ENCODE results near the gene CNTNAP2. TPM values are rescaled to one million over a fixed set of nuclear protein-coding genes. Genes with fewer than 3 reads are reported as not detected.

The CNTNAP2 gene
- total RNA-seq, 1 donor from 2014 or later, result 2.2 TPM

DNA sequence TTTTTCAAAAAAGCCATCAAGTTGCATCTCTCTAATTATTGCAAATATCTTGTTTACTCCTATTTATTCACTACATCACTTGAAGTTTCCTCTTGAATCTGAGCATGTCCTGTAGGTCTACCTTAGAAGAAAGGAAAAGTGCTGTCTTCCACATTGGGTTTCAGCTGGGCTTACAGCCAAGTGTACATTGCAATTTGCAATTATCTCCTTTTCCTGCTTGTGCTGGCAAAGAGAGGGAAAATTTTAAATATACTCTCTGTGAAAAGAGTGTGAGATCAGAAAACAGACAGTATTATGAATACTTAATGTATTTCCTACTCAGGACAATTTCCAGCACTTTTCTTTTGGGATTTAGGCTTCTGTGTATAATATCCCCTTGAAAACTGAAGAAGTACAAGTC, 839.7 kb downstream of the CNTNAP2 start:
- DNase-seq (ENCODE audit: extremely low spot score in 2 of 2), result no peak
- TF ChIP-seq POLR2AphosphoS5 (IDR thresholded peaks at IDR 0.05; ENCODE audit: insufficient read depth in 1 of 2, low read depth in 1 of 2) (no peak), POLR2A (IDR thresholded peaks at IDR 0.05) (no peak)
- TF ChIP-seq, protein P1, sequence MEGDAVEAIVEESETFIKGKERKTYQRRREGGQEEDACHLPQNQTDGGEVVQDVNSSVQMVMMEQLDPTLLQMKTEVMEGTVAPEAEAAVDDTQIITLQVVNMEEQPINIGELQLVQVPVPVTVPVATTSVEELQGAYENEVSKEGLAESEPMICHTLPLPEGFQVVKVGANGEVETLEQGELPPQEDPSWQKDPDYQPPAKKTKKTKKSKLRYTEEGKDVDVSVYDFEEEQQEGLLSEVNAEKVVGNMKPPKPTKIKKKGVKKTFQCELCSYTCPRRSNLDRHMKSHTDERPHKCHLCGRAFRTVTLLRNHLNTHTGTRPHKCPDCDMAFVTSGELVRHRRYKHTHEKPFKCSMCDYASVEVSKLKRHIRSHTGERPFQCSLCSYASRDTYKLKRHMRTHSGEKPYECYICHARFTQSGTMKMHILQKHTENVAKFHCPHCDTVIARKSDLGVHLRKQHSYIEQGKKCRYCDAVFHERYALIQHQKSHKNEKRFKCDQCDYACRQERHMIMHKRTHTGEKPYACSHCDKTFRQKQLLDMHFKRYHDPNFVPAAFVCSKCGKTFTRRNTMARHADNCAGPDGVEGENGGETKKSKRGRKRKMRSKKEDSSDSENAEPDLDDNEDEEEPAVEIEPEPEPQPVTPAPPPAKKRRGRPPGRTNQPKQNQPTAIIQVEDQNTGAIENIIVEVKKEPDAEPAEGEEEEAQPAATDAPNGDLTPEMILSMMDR (IDR thresholded peaks at IDR 0.05), result no peak
- H3K27ac ChIP-seq, result no peak overlapping the region
- no peaks in the 10 kb centered on the region for H3K9me3 ChIP-seq
- no peaks in the 10 kb centered on the region for H3K27me3 ChIP-seq
- intact Hi-C loops (cut with DNase I), result no loop called here
- no peaks in the 10 kb centered on the region for H3K4me1 ChIP-seq
- no peaks in the 10 kb centered on the region for H3K36me3 ChIP-seq
- H3K4me3 ChIP-seq, result no peak overlapping the region

DNA sequence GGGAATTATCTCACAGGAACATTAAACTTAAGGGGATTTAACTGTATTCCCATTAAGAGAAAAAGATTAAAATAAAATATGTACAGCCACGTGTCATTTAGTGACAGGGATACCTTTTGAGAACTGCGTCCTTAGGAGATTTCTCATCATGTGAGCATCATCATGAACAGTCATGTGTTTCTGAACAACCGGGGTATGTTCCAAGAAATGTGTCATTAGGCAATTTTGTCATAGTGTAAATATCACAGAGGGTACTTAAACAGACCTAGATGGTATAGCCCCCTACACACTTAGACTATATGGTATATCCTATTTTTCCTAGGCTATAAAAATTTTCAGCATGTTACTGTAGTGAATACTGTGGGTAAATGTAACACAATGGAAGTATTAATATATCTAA, 840.3 kb downstream of the CNTNAP2 start:
- intact Hi-C loops (cut with DNase I), result no loop called here
- DNase-seq (ENCODE audit: extremely low spot score in 2 of 2), result no peak
- Histone ChIP-seq H3K27me3 (no peaks in the 10 kb centered on the region), H3K4me1 (no peaks in the 10 kb centered on the region), H3K27ac (no peak overlapping the region), H3K4me3 (no peak overlapping the region), H3K36me3 (no peaks in the 10 kb centered on the region), H3K9me3 (no peaks in the 10 kb centered on the region)
- TF ChIP-seq POLR2A (IDR thresholded peaks at IDR 0.05) (no peak), POLR2AphosphoS5 (IDR thresholded peaks at IDR 0.05; ENCODE audit: insufficient read depth in 1 of 2, low read depth in 1 of 2) (no peak)
- TF ChIP-seq, protein P1 (IDR thresholded peaks at IDR 0.05), result no peak

DNA sequence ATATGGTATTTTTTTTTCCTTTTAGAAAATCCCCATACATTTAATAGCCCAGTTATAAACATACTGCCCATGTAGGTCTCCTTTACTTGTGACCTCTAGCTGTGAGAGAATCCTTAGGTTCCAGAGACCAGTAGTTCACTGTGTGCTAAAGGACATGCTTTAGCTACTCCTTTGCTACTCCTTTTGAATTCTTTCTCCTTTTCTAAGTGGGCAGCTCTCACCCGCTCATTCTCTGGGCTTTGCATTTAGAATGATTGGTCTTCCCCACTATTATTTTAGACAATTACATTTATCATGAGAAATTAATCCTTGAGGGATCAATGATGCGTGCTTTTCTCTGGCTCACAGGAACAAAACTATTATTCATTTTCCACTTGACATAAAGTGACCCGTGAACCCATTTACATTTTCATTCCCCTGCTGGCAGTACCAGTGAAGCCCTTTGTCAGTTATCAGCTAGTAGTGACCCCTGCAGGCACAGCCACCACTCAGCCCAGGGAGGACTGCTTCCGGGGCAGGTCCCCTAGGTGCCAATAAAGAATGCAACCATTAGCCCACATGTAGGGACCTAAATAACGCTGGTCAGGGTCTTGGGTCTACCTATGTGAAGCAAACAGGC, 844.3 kb downstream of the CNTNAP2 start:
- TF ChIP-seq, protein P1 (IDR thresholded peaks at IDR 0.05), result no peak
- TF ChIP-seq POLR2A (IDR thresholded peaks at IDR 0.05) (no peak), POLR2AphosphoS5 (IDR thresholded peaks at IDR 0.05; ENCODE audit: insufficient read depth in 1 of 2, low read depth in 1 of 2) (no peak)
- H3K27ac ChIP-seq, result no peak overlapping the region
- no peaks in the 10 kb centered on the region for H3K4me1 ChIP-seq
- no peaks in the 10 kb centered on the region for H3K36me3 ChIP-seq
- DNase-seq (ENCODE audit: extremely low spot score in 2 of 2), result no peak
- H3K27me3 ChIP-seq, result no peaks in the 10 kb centered on the region
- H3K4me3 ChIP-seq, result no peak overlapping the region
- H3K9me3 ChIP-seq, result no peaks in the 10 kb centered on the region
- intact Hi-C loops (cut with DNase I), result no loop called here

DNA sequence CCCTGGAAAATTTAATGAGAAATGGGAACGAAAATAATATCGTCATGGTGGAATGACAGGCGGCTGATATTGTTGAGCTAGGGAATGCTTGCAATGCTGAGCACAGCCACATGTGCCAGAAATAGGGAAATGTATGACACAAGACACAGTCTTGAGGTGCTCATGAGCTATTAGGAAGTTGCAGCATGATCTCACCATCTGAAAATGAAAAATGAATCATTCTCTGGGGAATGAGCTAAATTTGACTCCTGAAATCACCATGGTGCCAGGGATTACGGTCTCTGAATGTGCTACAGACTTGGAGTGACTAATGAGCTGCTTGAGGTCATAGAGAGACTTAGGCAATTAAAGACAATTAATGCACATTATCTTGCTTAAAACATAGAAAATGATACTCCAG, 845.0 kb downstream of the CNTNAP2 start:
- H3K36me3 ChIP-seq, result no peaks in the 10 kb centered on the region
- H3K4me1 ChIP-seq, result no peaks in the 10 kb centered on the region
- TF ChIP-seq POLR2A (IDR thresholded peaks at IDR 0.05) (no peak), POLR2AphosphoS5 (IDR thresholded peaks at IDR 0.05; ENCODE audit: insufficient read depth in 1 of 2, low read depth in 1 of 2) (no peak)
- TF ChIP-seq, protein P1 (IDR thresholded peaks at IDR 0.05), result no peak
- no peak overlapping the region for H3K27ac ChIP-seq
- no peak for DNase-seq (ENCODE audit: extremely low spot score in 2 of 2)
- intact Hi-C loops (cut with DNase I), result no loop called here
- H3K27me3 ChIP-seq, result no peaks in the 10 kb centered on the region
- no peak overlapping the region for H3K4me3 ChIP-seq
- H3K9me3 ChIP-seq, result no peaks in the 10 kb centered on the region

DNA sequence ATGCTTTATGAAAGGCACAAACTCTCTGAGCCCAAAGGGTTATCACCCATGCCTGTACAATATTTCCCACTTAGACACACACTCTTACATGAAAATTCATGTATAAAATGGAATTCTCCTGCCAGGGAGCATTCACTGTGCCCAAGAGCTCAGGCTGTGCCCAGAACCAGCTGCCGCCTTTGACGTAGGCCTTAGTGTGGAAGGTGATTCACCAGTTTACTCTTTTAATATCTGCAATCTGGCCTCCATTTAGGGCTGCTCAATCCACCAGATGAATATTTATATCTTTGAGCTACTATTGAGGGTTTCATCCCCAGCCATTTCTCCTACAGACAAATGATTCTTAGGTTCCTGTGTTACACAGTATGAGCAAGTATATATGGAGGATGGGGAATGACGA, 849.7 kb downstream of the CNTNAP2 start:
- H3K27me3 ChIP-seq, result no peaks in the 10 kb centered on the region
- no peak overlapping the region for H3K4me3 ChIP-seq
- H3K36me3 ChIP-seq, result no peaks in the 10 kb centered on the region
- TF ChIP-seq, protein P1 (IDR thresholded peaks at IDR 0.05), result no peak
- no peak for TF ChIP-seq POLR2A (IDR thresholded peaks at IDR 0.05)
- TF ChIP-seq POLR2AphosphoS5 (IDR thresholded peaks at IDR 0.05; ENCODE audit: insufficient read depth in 1 of 2, low read depth in 1 of 2), result no peak
- H3K9me3 ChIP-seq, result no peaks in the 10 kb centered on the region
- intact Hi-C loops (cut with DNase I), result no loop called here
- no peak for DNase-seq (ENCODE audit: extremely low spot score in 2 of 2)
- no peaks in the 10 kb centered on the region for H3K4me1 ChIP-seq
- no peak overlapping the region for H3K27ac ChIP-seq
